ENCODE measurements around the gene GON4L. TPM values are rescaled to one million over a fixed set of nuclear protein-coding genes. Genes with fewer than 3 reads are reported as not detected.

Gene GON4L
- total RNA-seq, 2 experiments from 2014 or later: 43.4 to 46.8 TPM

- ChIA-PET CTCF (interaction anchor here (0.8 to 2.0 kb wide), 2 partner anchors 116 to 185 kb away, joined by 3 to 7 read pairs; no protein-coding TSS in a partner anchor), POLR2A (interaction anchor here (2.1 kb wide), 1 partner anchor 12 kb away, joined by 6 read pairs; no protein-coding TSS in a partner anchor)
- DNase-seq (no peak), ATAC-seq (no peak)
- Mint-ChIP-seq H3K9me3 (no peaks in the 10 kb centered on the region), H3K36me3 (ENCODE audit: low read depth) (no peaks in the 10 kb centered on the region), H3K27me3 (no peaks in the 10 kb centered on the region), H3K27ac (no peak overlapping the region), H3K4me1 (ENCODE audit: low read depth) (no peaks in the 10 kb centered on the region), H3K4me3 (no peak overlapping the region)
- intact Hi-C loops (cut with micrococcal nuclease): no loop called here
- no peak for TF ChIP-seq CTCF (IDR thresholded peaks at IDR 0.05)
Measured at GRCh38 chr1:155873860-155874259, 16.8 kb upstream of the GON4L start.

- Mint-ChIP-seq H3K27ac (no peak overlapping the region), H3K4me3 (no peak overlapping the region), H3K36me3 (ENCODE audit: low read depth) (no peaks in the 10 kb centered on the region), H3K27me3 (no peaks in the 10 kb centered on the region), H3K4me1 (ENCODE audit: low read depth) (no peaks in the 10 kb centered on the region), H3K9me3 (no peaks in the 10 kb centered on the region)
- ChIA-PET CTCF (interaction anchor here (1.2 to 2.0 kb wide), 5 partner anchors 9 to 117 kb away, joined by 3 to 7 read pairs (median 3); no protein-coding TSS in a partner anchor), POLR2A (interaction anchor here (1.3 to 1.5 kb wide), 2 partner anchors 10 to 21 kb away, joined by 3 to 4 read pairs; no protein-coding TSS in a partner anchor)
- ATAC-seq: no peak
- DNase-seq: no peak
- no peak for TF ChIP-seq CTCF (IDR thresholded peaks at IDR 0.05)
- intact Hi-C loops (cut with micrococcal nuclease): no loop called here
Measured at GRCh38 chr1:155872527-155872926, 15.5 kb upstream of the GON4L start.

GRCh38 chr1:155871390-155871789, 14.4 kb upstream of the GON4L start:
- no peak for TF ChIP-seq CTCF (IDR thresholded peaks at IDR 0.05)
- POLR2A ChIA-PET: interaction anchor here (1.3 to 1.5 kb wide), 4 partner anchors 11 to 63 kb away, joined by 3 to 5 read pairs (median 4); partner anchors contain the start of gene KHDC4
- no peak overlapping the region for H3K4me3 Mint-ChIP-seq
- CTCF ChIA-PET: interaction anchor here (1.9 kb wide), 1 partner anchor 8 kb away, joined by 5 read pairs; no protein-coding TSS in a partner anchor
- no peaks in the 10 kb centered on the region for H3K36me3 Mint-ChIP-seq (ENCODE audit: low read depth)
- DNase-seq (no peak), ATAC-seq (no peak)
- no peaks in the 10 kb centered on the region for H3K4me1 Mint-ChIP-seq (ENCODE audit: low read depth)
- H3K9me3 Mint-ChIP-seq: no peaks in the 10 kb centered on the region
- H3K27me3 Mint-ChIP-seq: no peaks in the 10 kb centered on the region
- intact Hi-C loops (cut with micrococcal nuclease): no loop called here
- no peak overlapping the region for H3K27ac Mint-ChIP-seq

GRCh38 chr1:155867766-155868165, 10.8 kb upstream of the GON4L start:
- TF ChIP-seq CTCF (IDR thresholded peaks at IDR 0.05): no peak
- H3K27me3 Mint-ChIP-seq: no peaks in the 10 kb centered on the region
- no peaks in the 10 kb centered on the region for H3K4me1 Mint-ChIP-seq (ENCODE audit: low read depth)
- H3K36me3 Mint-ChIP-seq (ENCODE audit: low read depth): no peaks in the 10 kb centered on the region
- no peak for DNase-seq
- ATAC-seq: no peak
- H3K9me3 Mint-ChIP-seq: no peaks in the 10 kb centered on the region
- no peak overlapping the region for H3K27ac Mint-ChIP-seq
- POLR2A ChIA-PET: no interaction called here
- intact Hi-C loops (cut with micrococcal nuclease): no loop called here
- CTCF ChIA-PET: no interaction called here
- no peak overlapping the region for H3K4me3 Mint-ChIP-seq

- Mint-ChIP-seq H3K27ac (no peak overlapping the region), H3K9me3 (no peaks in the 10 kb centered on the region), H3K36me3 (ENCODE audit: low read depth) (no peaks in the 10 kb centered on the region), H3K27me3 (peaks cover 1% of the 10 kb centered on the region), H3K4me3 (no peak overlapping the region), H3K4me1 (ENCODE audit: low read depth) (peaks cover 14% of the 10 kb centered on the region)
- no peak for DNase-seq
- CTCF ChIA-PET: no interaction called here
- no peak for ATAC-seq
- intact Hi-C loops (cut with micrococcal nuclease): no loop called here
- POLR2A ChIA-PET: no interaction called here
- no peak for TF ChIP-seq CTCF (IDR thresholded peaks at IDR 0.05)
Measured at GRCh38 chr1:155864393-155864792, 7.4 kb upstream of the GON4L start.

Data from activated CD8-positive, alpha-beta T cell treated with anti-CD3 and anti-CD28 coated beads for 36 hours (primary cell).